Keratinocyte (primary cell): ENCODE data around the gene CNTNAP2. TPM values are rescaled to one million over a fixed set of nuclear protein-coding genes. Genes with fewer than 3 reads are reported as not detected.

Experiments
- DNase-seq: peaks from one replicate; pipeline ENCODE4 v3.0.0-alpha.2; 2011; ENCODE audit warnings: low read depth, missing footprints, low spot score
- FAIRE-seq: peaks from 2 replicates; lab custom pipeline; 2011; peaks lifted over from hg19 to GRCh38; lab: Jason Lieb, UNC
- H2AFZ ChIP-seq: 2 replicates; pipeline ENCODE4 v1.6.0; 2012; ENCODE audit warnings: low read length, control low read depth, inconsistent platforms; ENCODE audit not compliant: control insufficient read depth
- H3K27ac ChIP-seq: 2 replicates; pipeline ENCODE4 v1.5.1; 2011; ENCODE audit warnings: low read length; ENCODE audit not compliant: control insufficient read depth, insufficient read depth
- H3K27me3 ChIP-seq: 3 replicates; pipeline ENCODE4 v1.6.0; 2011; ENCODE audit warnings: low read length; ENCODE audit not compliant: control insufficient read depth, insufficient read depth; ENCODE audit errors: extremely low read depth
- H3K36me3 ChIP-seq, 2 experiments: 2 replicates in 1 of 2; 3 replicates in 1 of 2; pipeline ENCODE4 v1.5.1; 2011; ENCODE audit warnings: low read length in 2 of 2, mild to moderate bottlenecking in 1 of 2; ENCODE audit not compliant: control insufficient read depth in 2 of 2, insufficient read depth in 2 of 2; ENCODE audit errors: extremely low read depth in 1 of 2
- H3K4me1 ChIP-seq: 3 replicates; pipeline ENCODE4 v1.5.1; 2011; ENCODE audit warnings: low read length; ENCODE audit not compliant: control insufficient read depth, insufficient read depth; ENCODE audit errors: extremely low read depth
- H3K4me2 ChIP-seq: 3 replicates; pipeline ENCODE4 v1.6.0; 2011; ENCODE audit warnings: low read depth, low read length; ENCODE audit not compliant: control insufficient read depth, insufficient read depth; ENCODE audit errors: extremely low read depth
- H3K4me3 ChIP-seq, 3 experiments: fragments of 200-600 bp in 1 of 3; sonication (generic) in 1 of 3; 2 replicates in 2 of 3; 3 replicates in 1 of 3; pipeline ENCODE4 v1.5.1; 2011 to 2016; ENCODE audit warnings: low read length in 3 of 3, mild to moderate bottlenecking in 3 of 3, control low read depth in 2 of 3, inconsistent platforms in 1 of 3, low read depth in 1 of 3, mixed read lengths in 1 of 3, mixed run types in 1 of 3, moderate library complexity in 1 of 3; ENCODE audit not compliant: control insufficient read depth in 2 of 3, insufficient read depth in 2 of 3; ENCODE audit errors: extremely low read depth in 1 of 3
- H3K79me2 ChIP-seq: 2 replicates; pipeline ENCODE4 v1.6.0; 2012; ENCODE audit warnings: low read length; ENCODE audit not compliant: control insufficient read depth, insufficient read depth
- H3K9ac ChIP-seq: 3 replicates; pipeline ENCODE4 v1.6.0; 2011; ENCODE audit warnings: low read length; ENCODE audit not compliant: control insufficient read depth, insufficient read depth; ENCODE audit errors: extremely low read depth
- H3K9me1 ChIP-seq: 3 replicates; pipeline ENCODE4 v1.6.0; 2011; ENCODE audit warnings: low read length; ENCODE audit not compliant: control insufficient read depth, insufficient read depth; ENCODE audit errors: extremely low read depth
- H3K9me3 ChIP-seq: 2 replicates; pipeline ENCODE4 v1.5.1; 2012; ENCODE audit warnings: low read depth, low read length; ENCODE audit not compliant: control insufficient read depth
- H4K20me1 ChIP-seq: 3 replicates; pipeline ENCODE4 v1.6.0; 2011; ENCODE audit warnings: low read length; ENCODE audit not compliant: control insufficient read depth, insufficient read depth; ENCODE audit errors: extremely low read depth
- EZH2 ChIP-seq: IDR thresholded peaks from one replicate; pipeline ENCODE4 v1.6.1; 2012; ENCODE audit warnings: inconsistent platforms, mild to moderate bottlenecking, low read length, moderate library complexity
- dilution Hi-C: fragments of 300-500 bp; cut with MboI; formaldehyde crosslinking; loops from one replicate; pipeline ENCODE4 v1.7.0; 2020; ENCODE audit warnings: low sequenced_read_pairs; ENCODE audit not compliant: extremely low pct_ligation_motif_present
- polyA plus RNA-seq, 5 experiments: library from polyadenylated mRNA; depleted of rRNA in 3 of 5; stranded (reverse) in 3 of 5; stranded (forward) in 1 of 5; unstranded in 1 of 5; fragments of >200 nt; gene quantifications; 1 replicate in 1 of 5; 2 replicates in 3 of 5; 3 replicates in 1 of 5; pipeline versions ENCODE4 v1.2.1 to v1.2.3, GENCODE V29; 2011 to 2012; ENCODE audit warnings: missing spikeins in 2 of 5, low read depth in 1 of 5, low replicate concordance in 1 of 5
- TF ChIP-seq, protein P1 (sequence below), 3 experiments: IDR thresholded peaks in 1 of 3; conservative IDR thresholded peaks in 1 of 3; optimal IDR thresholded peaks in 1 of 3; 2 replicates in 2 of 3; 3 replicates in 1 of 3; pipeline versions ENCODE3 to v1.5.1; 2011; ENCODE audit warnings: low read length in 3 of 3, mild to moderate bottlenecking in 3 of 3, moderate library complexity in 2 of 3, control low read depth in 1 of 3, inconsistent platforms in 1 of 3; ENCODE audit not compliant: insufficient read depth in 2 of 3; ENCODE audit errors: extremely low read depth in 1 of 3

The CNTNAP2 gene
- polyA plus RNA-seq, 1 donor (not counting 4 experiments of a cell fraction or from before 2014, with no cell fraction given): 1.4 TPM

DNA sequence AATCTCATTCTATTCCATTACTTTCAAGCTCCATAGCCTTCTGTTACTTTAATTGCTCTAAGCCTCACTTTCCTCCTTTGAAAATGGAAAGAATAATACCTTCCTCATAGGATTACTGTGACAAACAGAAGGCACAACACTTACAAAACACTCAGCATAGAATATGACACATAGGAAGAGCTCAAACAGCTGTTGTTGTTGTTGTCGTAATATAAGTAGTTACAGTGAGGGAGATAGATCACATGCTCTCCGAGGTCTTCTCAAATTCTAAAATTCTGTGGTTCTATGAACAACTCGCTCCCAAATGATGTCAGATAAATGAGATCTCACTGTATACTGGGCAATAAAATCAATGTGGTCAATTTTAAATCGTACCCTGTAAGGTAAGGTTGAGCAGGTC lies 1424.7 kb downstream of the CNTNAP2 start:
- Histone ChIP-seq H3K9ac (no peak overlapping the region), H3K4me3 (no peak overlapping the region), H2AFZ (no peak overlapping the region), H3K9me1 (no peaks in the 10 kb centered on the region), H3K36me3 (no peaks in the 10 kb centered on the region), H3K9me3 (no peaks in the 10 kb centered on the region), H3K4me2 (no peak overlapping the region), H3K4me1 (no peaks in the 10 kb centered on the region), H3K79me2 (no peaks in the 10 kb centered on the region), H4K20me1 (no peaks in the 10 kb centered on the region), H3K27ac (no peak overlapping the region), H3K27me3 (no peaks in the 10 kb centered on the region)
- DNase-seq (no peak), FAIRE-seq (no peak)
- dilution Hi-C loops: no loop called here
- no peak for TF ChIP-seq EZH2
- TF ChIP-seq, protein P1, sequence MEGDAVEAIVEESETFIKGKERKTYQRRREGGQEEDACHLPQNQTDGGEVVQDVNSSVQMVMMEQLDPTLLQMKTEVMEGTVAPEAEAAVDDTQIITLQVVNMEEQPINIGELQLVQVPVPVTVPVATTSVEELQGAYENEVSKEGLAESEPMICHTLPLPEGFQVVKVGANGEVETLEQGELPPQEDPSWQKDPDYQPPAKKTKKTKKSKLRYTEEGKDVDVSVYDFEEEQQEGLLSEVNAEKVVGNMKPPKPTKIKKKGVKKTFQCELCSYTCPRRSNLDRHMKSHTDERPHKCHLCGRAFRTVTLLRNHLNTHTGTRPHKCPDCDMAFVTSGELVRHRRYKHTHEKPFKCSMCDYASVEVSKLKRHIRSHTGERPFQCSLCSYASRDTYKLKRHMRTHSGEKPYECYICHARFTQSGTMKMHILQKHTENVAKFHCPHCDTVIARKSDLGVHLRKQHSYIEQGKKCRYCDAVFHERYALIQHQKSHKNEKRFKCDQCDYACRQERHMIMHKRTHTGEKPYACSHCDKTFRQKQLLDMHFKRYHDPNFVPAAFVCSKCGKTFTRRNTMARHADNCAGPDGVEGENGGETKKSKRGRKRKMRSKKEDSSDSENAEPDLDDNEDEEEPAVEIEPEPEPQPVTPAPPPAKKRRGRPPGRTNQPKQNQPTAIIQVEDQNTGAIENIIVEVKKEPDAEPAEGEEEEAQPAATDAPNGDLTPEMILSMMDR (optimal IDR thresholded peaks at IDR 0.05 in 1 of 3, IDR thresholded peaks at IDR 0.05 in 1 of 3, conservative IDR thresholded peaks at IDR 0.05 in 1 of 3; ENCODE audit: extremely low read depth in 1 of 3, insufficient read depth in 2 of 3, low read length in 3 of 3): no peak

DNA sequence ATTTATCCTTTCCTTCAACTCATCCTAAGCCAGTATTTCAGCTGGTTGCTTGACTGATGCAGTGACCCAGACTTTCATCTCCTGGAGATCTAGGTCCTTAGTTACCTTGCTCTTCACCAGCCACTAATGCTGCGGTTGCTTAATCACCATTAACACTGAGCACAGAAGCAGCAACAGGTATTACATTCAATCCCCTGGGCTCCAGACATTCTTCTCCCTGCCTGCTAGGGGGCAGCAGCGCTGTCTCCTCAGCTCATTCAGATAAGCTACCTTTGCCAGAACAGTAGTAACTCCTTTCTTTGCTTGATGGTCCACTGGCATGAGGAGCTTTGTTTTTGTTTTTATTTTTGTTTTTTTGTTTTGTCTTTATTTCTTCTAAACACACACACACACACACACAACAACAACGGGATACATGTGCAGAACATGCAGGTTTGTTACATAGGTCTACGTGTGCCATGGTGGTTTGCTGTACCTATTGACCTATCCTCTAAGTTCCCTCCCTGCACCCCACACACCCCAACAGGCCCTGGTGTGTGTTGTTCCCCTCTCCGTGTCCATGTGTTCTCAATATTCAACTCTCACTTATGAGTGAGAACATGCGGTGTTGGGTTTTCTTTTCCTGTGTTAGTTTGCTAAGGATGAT lies 1430.8 kb downstream of the CNTNAP2 start:
- no peak overlapping the region for H3K9ac ChIP-seq
- H3K4me1 ChIP-seq: no peaks in the 10 kb centered on the region
- H3K4me2 ChIP-seq: no peak overlapping the region
- FAIRE-seq (no peak), DNase-seq (no peak)
- H3K27me3 ChIP-seq: no peaks in the 10 kb centered on the region
- no peak overlapping the region for H2AFZ ChIP-seq
- no peaks in the 10 kb centered on the region for H3K36me3 ChIP-seq
- dilution Hi-C loops: no loop called here
- H4K20me1 ChIP-seq: no peaks in the 10 kb centered on the region
- no peak overlapping the region for H3K27ac ChIP-seq
- H3K9me1 ChIP-seq: no peaks in the 10 kb centered on the region
- H3K4me3 ChIP-seq: no peak overlapping the region
- H3K79me2 ChIP-seq: no peaks in the 10 kb centered on the region
- no peak for TF ChIP-seq EZH2
- TF ChIP-seq, protein P1 (optimal IDR thresholded peaks at IDR 0.05 in 1 of 3, IDR thresholded peaks at IDR 0.05 in 1 of 3, conservative IDR thresholded peaks at IDR 0.05 in 1 of 3; ENCODE audit: extremely low read depth in 1 of 3, insufficient read depth in 2 of 3, low read length in 3 of 3): peak in 2 of 3 experiments; percentile 40 to 62
- H3K9me3 ChIP-seq: no peaks in the 10 kb centered on the region
